UCSD-AML1 (cell line): ENCODE results near the gene LSM14B.
A peak's percentile ranks its signal among the peaks of the same experiment; 100 is the strongest.

Experiments used
- DNase-seq: peaks from one replicate; lab custom pipeline; 2025; ENCODE audit not compliant: unreplicated experiment; lab: John Stamatoyannopoulos, UW

Gene LSM14B

GRCh38 chr20:62131560-62132320 lies 9.5 kb downstream of the LSM14B start:
- DNase-seq = no peak

- no peak for DNase-seq
Measured at GRCh38 chr20:62132421-62132820, 10.1 kb downstream of the LSM14B start.

GRCh38 chr20:62133051-62133845 lies 11.0 kb downstream of the LSM14B start:
- peak; percentile 54 for DNase-seq

- no peak for DNase-seq
Measured at GRCh38 chr20:62133864-62134263, 11.6 kb downstream of the LSM14B start.

- no peak for DNase-seq
Measured at GRCh38 chr20:62134735-62135231, 12.5 kb downstream of the LSM14B start.

GRCh38 chr20:62135573-62136266 lies 13.4 kb downstream of the LSM14B start:
- no peak for DNase-seq

GRCh38 chr20:62136283-62137091 lies 14.2 kb downstream of the LSM14B start:
- peak; percentile 81 for DNase-seq

- no peak for DNase-seq
Measured at GRCh38 chr20:62137092-62137384, 14.8 kb downstream of the LSM14B start.

GRCh38 chr20:62137478-62138203 lies 15.4 kb downstream of the LSM14B start:
- DNase-seq = no peak

GRCh38 chr20:62138204-62138543 lies 15.9 kb downstream of the LSM14B start:
- no peak for DNase-seq

- DNase-seq = no peak
Measured at GRCh38 chr20:62138912-62139311, 16.6 kb downstream of the LSM14B start.

- no peak for DNase-seq
Measured at GRCh38 chr20:62139636-62140035, 17.4 kb downstream of the LSM14B start.

- no peak for DNase-seq
Measured at GRCh38 chr20:62141043-62141396, 18.7 kb downstream of the LSM14B start.

GRCh38 chr20:62141397-62142251 lies 19.3 kb downstream of the LSM14B start:
- no peak for DNase-seq

GRCh38 chr20:62142252-62143080 lies 20.2 kb downstream of the LSM14B start:
- no peak for DNase-seq

- peak; percentile 92 for DNase-seq
Measured at GRCh38 chr20:62143081-62143956, 21.0 kb downstream of the LSM14B start, which contains the start of the genes PSMA7 and SS18L1. Gene PSMA7, minus strand, starts transcription at chr20:62143394. Its CDS starts 91 bp downstream, at chr20:62143303. Gene SS18L1, plus strand, starts transcription at chr20:62143769. Its CDS starts 52 bp downstream, at chr20:62143821.
